Calu3 (cell line): Measurements from ENCODE around the gene TRIM3. TPM values are rescaled to one million over a fixed set of nuclear protein-coding genes. Genes with fewer than 3 reads are reported as not detected.

Experiments
- BruUV-seq: library from RNA; stranded (reverse); fragments of 400-500 nt; replicated peaks from 2 replicates; lab custom pipeline; 2021; lab: Mats Ljungman, UMichigan
- CTCF ChIA-PET: fragments of 300-600 bp; sonication (Branson Sonifier 250); formaldehyde crosslinking; loops from one replicate; lab custom pipeline; 2022; ENCODE audit warnings: antibody characterized with exemption; lab: Charles Lee
- DNase-seq: peaks from one replicate; pipeline ENCODE4 v3.0.0; 2022
- H3K27ac Mint-ChIP-seq: one replicate; pipeline ENCODE4 v1.8.0; 2022; ENCODE audit warnings: mixed read lengths; ENCODE audit not compliant: unreplicated experiment
- H3K27me3 Mint-ChIP-seq: one replicate; pipeline ENCODE4 v1.8.0; 2022; ENCODE audit warnings: mixed read lengths; ENCODE audit not compliant: unreplicated experiment
- H3K36me3 Mint-ChIP-seq: one replicate; pipeline ENCODE4 v1.8.0; 2022; ENCODE audit warnings: mild to moderate bottlenecking, moderate library complexity, mixed read lengths; ENCODE audit not compliant: insufficient read depth, unreplicated experiment
- H3K4me1 Mint-ChIP-seq: one replicate; pipeline ENCODE4 v1.8.0; 2022; ENCODE audit warnings: mild to moderate bottlenecking, low read depth, mixed read lengths; ENCODE audit not compliant: unreplicated experiment
- H3K4me3 Mint-ChIP-seq: one replicate; pipeline ENCODE4 v1.8.0; 2022; ENCODE audit warnings: mild to moderate bottlenecking, low read depth, moderate library complexity, mixed read lengths; ENCODE audit not compliant: unreplicated experiment
- H3K9me3 Mint-ChIP-seq: one replicate; pipeline ENCODE4 v1.8.0; 2022; ENCODE audit warnings: low read depth, mixed read lengths; ENCODE audit not compliant: unreplicated experiment
- intact Hi-C: fragments of 100-400 bp; cut with micrococcal nuclease; formaldehyde crosslinking; loops from one replicate; pipeline ENCODE4 v1.10.0; 2022; ENCODE audit not compliant: unreplicated experiment
- total RNA-seq: library from RNA; stranded (reverse); gene quantifications from 2 replicates; pipeline ENCODE4 v1.2.3, GENCODE V29; 2022
- TF ChIP-seq, protein P1 (sequence below): fragments of 200-600 bp; IDR thresholded peaks from one replicate; pipeline ENCODE4 v1.8.0; 2022; ENCODE audit warnings: antibody characterized with exemption; ENCODE audit not compliant: unreplicated experiment

The TRIM3 gene
- total RNA-seq, 1 experiment from 2014 or later = 10.6 TPM

GRCh38 chr11:6488821-6489220 is 15.1 kb upstream of the TRIM3 start:
- CTCF ChIA-PET = no interaction called here
- no TSS peak for BruUV-seq
- TF ChIP-seq, protein P1, sequence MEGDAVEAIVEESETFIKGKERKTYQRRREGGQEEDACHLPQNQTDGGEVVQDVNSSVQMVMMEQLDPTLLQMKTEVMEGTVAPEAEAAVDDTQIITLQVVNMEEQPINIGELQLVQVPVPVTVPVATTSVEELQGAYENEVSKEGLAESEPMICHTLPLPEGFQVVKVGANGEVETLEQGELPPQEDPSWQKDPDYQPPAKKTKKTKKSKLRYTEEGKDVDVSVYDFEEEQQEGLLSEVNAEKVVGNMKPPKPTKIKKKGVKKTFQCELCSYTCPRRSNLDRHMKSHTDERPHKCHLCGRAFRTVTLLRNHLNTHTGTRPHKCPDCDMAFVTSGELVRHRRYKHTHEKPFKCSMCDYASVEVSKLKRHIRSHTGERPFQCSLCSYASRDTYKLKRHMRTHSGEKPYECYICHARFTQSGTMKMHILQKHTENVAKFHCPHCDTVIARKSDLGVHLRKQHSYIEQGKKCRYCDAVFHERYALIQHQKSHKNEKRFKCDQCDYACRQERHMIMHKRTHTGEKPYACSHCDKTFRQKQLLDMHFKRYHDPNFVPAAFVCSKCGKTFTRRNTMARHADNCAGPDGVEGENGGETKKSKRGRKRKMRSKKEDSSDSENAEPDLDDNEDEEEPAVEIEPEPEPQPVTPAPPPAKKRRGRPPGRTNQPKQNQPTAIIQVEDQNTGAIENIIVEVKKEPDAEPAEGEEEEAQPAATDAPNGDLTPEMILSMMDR = no peak
- H3K36me3 Mint-ChIP-seq = peaks cover 14% of the 10 kb centered on the region
- no peaks in the 10 kb centered on the region for H3K27me3 Mint-ChIP-seq
- no peak overlapping the region for H3K27ac Mint-ChIP-seq
- H3K9me3 Mint-ChIP-seq = no peaks in the 10 kb centered on the region
- H3K4me3 Mint-ChIP-seq = no peak overlapping the region
- DNase-seq = no peak
- no peaks in the 10 kb centered on the region for H3K4me1 Mint-ChIP-seq
- intact Hi-C loops = loop anchor here (10.0 kb wide), 1 partner anchor 126 kb away; the partner anchor contains the start of genes TAF10 and TPP1

- Mint-ChIP-seq H3K9me3 (no peaks in the 10 kb centered on the region), H3K27me3 (no peaks in the 10 kb centered on the region), H3K4me1 (peaks cover 4% of the 10 kb centered on the region), H3K27ac (no peak overlapping the region), H3K36me3 (peaks cover 18% of the 10 kb centered on the region), H3K4me3 (no peak overlapping the region)
- intact Hi-C loops = loop anchor here (10.0 kb wide), 1 partner anchor 126 kb away; the partner anchor contains the start of genes TAF10 and TPP1
- no peak for DNase-seq
- TF ChIP-seq, protein P1 = no peak
- CTCF ChIA-PET = no interaction called here
- BruUV-seq = no TSS peak
These were observed 14.6 kb upstream of the TRIM3 start for GRCh38 chr11:6488342-6488741.

- TF ChIP-seq, protein P1 = no peak
- no peak for DNase-seq
- CTCF ChIA-PET = interaction anchor here (0.6 kb wide), 2 partner anchors 9 to 15 kb away, joined by 3 read pairs; no protein-coding TSS in a partner anchor
- intact Hi-C loops = loop anchor here (10.0 kb wide), 1 partner anchor 128 kb away; the partner anchor contains the start of genes TAF10 and TPP1
- no TSS peak for BruUV-seq
- Mint-ChIP-seq H3K27me3 (no peaks in the 10 kb centered on the region), H3K4me1 (peaks cover 13% of the 10 kb centered on the region), H3K9me3 (no peaks in the 10 kb centered on the region), H3K36me3 (peaks cover 31% of the 10 kb centered on the region), H3K27ac (no peak overlapping the region), H3K4me3 (no peak overlapping the region)
These were observed 13.2 kb upstream of the TRIM3 start for GRCh38 chr11:6486938-6487337.

- DNase-seq = no peak
- BruUV-seq = no TSS peak
- intact Hi-C loops = loop anchor here (10.0 kb wide), 1 partner anchor 129 kb away; the partner anchor contains the start of genes TAF10 and TPP1
- CTCF ChIA-PET = no interaction called here
- no peak overlapping the region for H3K4me3 Mint-ChIP-seq
- H3K27me3 Mint-ChIP-seq = no peaks in the 10 kb centered on the region
- TF ChIP-seq, protein P1 = no peak
- peaks cover 31% of the 10 kb centered on the region for H3K36me3 Mint-ChIP-seq
- no peaks in the 10 kb centered on the region for H3K9me3 Mint-ChIP-seq
- H3K4me1 Mint-ChIP-seq = peaks cover 13% of the 10 kb centered on the region
- no peak overlapping the region for H3K27ac Mint-ChIP-seq
These were observed 12.5 kb upstream of the TRIM3 start for GRCh38 chr11:6486256-6486655.
